Esophagus squamous epithelium (tissue), 5 donors: Measurements from ENCODE around the gene SIX1. TPM values are rescaled to one million over a fixed set of nuclear protein-coding genes. Genes with fewer than 3 reads are reported as not detected.
A peak's percentile ranks its signal among the peaks of the same experiment; 100 is the strongest.

ENCODE experiments used
- DNase-seq: peaks from one replicate; lab custom pipeline; 2025; lab: John Stamatoyannopoulos, UW
- H3K27ac ChIP-seq, 4 donors: fragments of 200-600 bp; sonication (generic); one replicate each; pipeline ENCODE4 v1.5.1; 2016 to 2019; ENCODE audit warnings: mild to moderate bottlenecking in 1 of 4
- H3K27me3 ChIP-seq, 4 donors: fragments of 200-600 bp; sonication (generic); 1 replicate in 3 of 4; 2 replicates in 1 of 4; pipeline versions ENCODE4 v1.5.1 to v1.6.0; 2017 to 2021; ENCODE audit warnings: antibody characterized with exemption in 1 of 4
- H3K36me3 ChIP-seq, 3 donors: fragments of 200-600 bp; sonication (generic); one replicate each; pipeline ENCODE4 v1.5.1; 2016 to 2019
- H3K4me1 ChIP-seq, 3 donors: fragments of 200-600 bp; sonication (generic); one replicate each; pipeline ENCODE4 v1.5.1; 2017 to 2019
- H3K4me3 ChIP-seq, 4 donors: fragments of 200-600 bp; sonication (generic); 1 replicate in 3 of 4; 2 replicates in 1 of 4; pipeline ENCODE4 v1.5.1; 2016 to 2019; ENCODE audit warnings: mild to moderate bottlenecking in 2 of 4, moderate library complexity in 1 of 4
- H3K9me3 ChIP-seq, 3 donors: fragments of 200-600 bp; sonication (generic); one replicate each; pipeline ENCODE4 v1.5.1; 2016 to 2019
- POLR2A ChIP-seq, 4 donors: fragments of 450-650 bp; IDR thresholded peaks; one replicate each; pipeline ENCODE4 v1.6.1; 2017; ENCODE audit warnings: antibody characterized with exemption in 4 of 4, mild to moderate bottlenecking in 4 of 4, moderate library complexity in 3 of 4
- WGBS, 2 donors: methylation state at CpG; one replicate each; pipeline ENCODE4 v1.1.5; 2018; 5-methylcytosine and 5-hydroxymethylcytosine counted together
- intact Hi-C: fragments of 100-400 bp; cut with DNase I; formaldehyde crosslinking; loops from one replicate; pipeline ENCODE4 v1.15.0; 2022
- total RNA-seq, 4 donors: library from RNA; depleted of rRNA; stranded (reverse); fragments of >200 nt; gene quantifications; one replicate each; pipeline ENCODE4 v1.1.0, GENCODE V29; 2016
- TF ChIP-seq, protein P1 (sequence below), 6 experiments: fragments of 450-650 bp in 4 of 6; fragments of 200-600 bp in 2 of 6; sonication (generic) in 2 of 6; IDR thresholded peaks; one replicate each; pipeline ENCODE4 v1.5.1; 2016 to 2019; ENCODE audit warnings: antibody characterized with exemption in 6 of 6, mild to moderate bottlenecking in 4 of 6, moderate library complexity in 4 of 6
- donor health status: DM: yes; HTN: yes; CAD: no.

The SIX1 gene
- under 1 TPM in 1 of 4 donors, not detected in 3; 0.23 TPM for total RNA-seq

DNA sequence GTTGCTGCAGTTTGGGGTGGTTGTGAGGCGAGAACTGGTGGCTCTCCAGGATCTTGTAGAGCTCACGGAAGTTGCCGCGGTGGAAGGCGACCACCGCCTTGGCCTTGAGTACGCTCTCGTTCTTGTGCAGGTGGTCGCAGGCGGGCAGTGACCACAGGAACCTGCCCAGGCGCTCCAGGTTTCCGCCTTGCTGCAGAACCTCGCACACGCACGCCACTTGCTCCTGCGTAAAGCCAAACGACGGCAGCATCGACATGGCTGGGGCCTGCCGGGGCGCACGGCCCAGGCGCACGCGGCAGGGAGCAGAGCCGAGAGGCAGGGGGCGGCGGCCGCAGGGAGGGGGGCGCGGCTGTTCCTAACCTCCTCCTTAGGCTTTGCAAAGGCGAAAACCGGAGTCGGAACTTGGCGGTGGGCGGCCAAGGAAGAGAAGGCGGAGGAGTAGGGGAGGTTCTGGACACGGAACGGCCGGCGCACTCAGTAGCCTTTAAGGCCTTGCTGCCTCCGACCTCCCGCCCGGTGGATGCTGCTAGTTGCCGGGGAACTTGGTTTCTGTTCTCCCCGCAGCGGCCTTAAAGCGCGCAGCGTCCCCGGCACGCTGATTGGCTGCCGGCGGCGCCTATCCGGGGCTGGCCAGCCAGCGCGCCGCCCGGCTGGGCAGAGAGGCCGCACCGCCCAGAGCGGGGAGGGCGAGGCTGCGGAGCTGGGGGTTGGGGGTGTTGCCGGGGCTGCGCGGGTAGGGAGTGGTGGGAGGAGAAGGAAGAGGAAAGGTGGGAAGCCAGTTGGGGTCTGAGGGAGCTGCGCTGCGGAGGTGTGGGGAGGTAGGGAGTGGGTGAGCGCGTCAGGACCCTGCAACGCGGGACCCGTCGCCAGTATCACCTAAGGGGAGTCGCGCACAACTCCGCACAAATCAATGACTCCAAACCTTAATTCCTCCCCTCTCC is at the start of gene SIX1:
SIX1 (minus strand) TSS at position 544 of the 941 bp plus-strand sequence; CDS start at position 256, 288 bp downstream.
- no peaks in the 10 kb centered on the region for H3K9me3 ChIP-seq
- no peak within 1 kb of the TSS for H3K27ac ChIP-seq
- DNase-seq: no peak
- H3K36me3 ChIP-seq: no peaks in the 10 kb centered on the region
- H3K4me1 ChIP-seq: peaks cover 28 to 58% (median 31%) of the 10 kb centered on the region in 3 donors
- peaks cover 42 to 100% (median 66%) of the 10 kb centered on the region in 4 donors for H3K27me3 ChIP-seq
- 4 to 6% methylated on average over 17 to 25 of the region's 79 CpGs for WGBS, 2 donors
- peak within 1 kb of the TSS; percentile 30 to 70 (median 42) for H3K4me3 ChIP-seq
- TF ChIP-seq, protein P1, sequence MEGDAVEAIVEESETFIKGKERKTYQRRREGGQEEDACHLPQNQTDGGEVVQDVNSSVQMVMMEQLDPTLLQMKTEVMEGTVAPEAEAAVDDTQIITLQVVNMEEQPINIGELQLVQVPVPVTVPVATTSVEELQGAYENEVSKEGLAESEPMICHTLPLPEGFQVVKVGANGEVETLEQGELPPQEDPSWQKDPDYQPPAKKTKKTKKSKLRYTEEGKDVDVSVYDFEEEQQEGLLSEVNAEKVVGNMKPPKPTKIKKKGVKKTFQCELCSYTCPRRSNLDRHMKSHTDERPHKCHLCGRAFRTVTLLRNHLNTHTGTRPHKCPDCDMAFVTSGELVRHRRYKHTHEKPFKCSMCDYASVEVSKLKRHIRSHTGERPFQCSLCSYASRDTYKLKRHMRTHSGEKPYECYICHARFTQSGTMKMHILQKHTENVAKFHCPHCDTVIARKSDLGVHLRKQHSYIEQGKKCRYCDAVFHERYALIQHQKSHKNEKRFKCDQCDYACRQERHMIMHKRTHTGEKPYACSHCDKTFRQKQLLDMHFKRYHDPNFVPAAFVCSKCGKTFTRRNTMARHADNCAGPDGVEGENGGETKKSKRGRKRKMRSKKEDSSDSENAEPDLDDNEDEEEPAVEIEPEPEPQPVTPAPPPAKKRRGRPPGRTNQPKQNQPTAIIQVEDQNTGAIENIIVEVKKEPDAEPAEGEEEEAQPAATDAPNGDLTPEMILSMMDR (IDR thresholded peaks at IDR 0.05): no peak
- TF ChIP-seq POLR2A (IDR thresholded peaks at IDR 0.05): no peak
- intact Hi-C loops: no loop called here

DNA sequence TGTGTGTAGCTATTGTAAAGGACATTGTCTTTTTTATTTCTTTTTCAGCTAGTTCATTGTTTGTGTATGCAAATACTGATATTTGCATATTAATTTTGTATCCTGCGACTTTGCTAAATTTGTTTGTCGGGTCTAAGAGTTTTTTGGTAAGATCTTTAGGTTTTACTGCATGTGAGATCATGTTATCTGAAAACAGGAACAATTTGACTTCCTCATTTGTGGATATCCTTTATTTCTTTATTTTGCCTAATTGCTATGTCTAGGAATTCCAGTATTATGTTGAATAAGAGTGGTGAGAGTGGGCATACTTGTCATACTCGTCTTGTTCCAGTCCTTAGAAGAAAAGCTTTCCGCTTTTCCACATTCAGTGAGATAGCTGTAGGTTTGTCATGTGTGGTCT is 46.0 kb upstream of the SIX1 start:
- 82% methylated on average over 4 of the region's 4 CpGs for WGBS, 2 donors
- intact Hi-C loops: no loop called here
- TF ChIP-seq, protein P1 (IDR thresholded peaks at IDR 0.05): no peak
- no peak for TF ChIP-seq POLR2A (IDR thresholded peaks at IDR 0.05)
- Histone ChIP-seq H3K36me3 (no peaks in the 10 kb centered on the region), H3K4me1 (no peaks in the 10 kb centered on the region), H3K9me3 (peaks cover 0 to 7% (median 0%) of the 10 kb centered on the region in 3 donors), H3K4me3 (no peak overlapping the region), H3K27ac (no peak overlapping the region), H3K27me3 (no peaks in the 10 kb centered on the region)
- DNase-seq: no peak

DNA sequence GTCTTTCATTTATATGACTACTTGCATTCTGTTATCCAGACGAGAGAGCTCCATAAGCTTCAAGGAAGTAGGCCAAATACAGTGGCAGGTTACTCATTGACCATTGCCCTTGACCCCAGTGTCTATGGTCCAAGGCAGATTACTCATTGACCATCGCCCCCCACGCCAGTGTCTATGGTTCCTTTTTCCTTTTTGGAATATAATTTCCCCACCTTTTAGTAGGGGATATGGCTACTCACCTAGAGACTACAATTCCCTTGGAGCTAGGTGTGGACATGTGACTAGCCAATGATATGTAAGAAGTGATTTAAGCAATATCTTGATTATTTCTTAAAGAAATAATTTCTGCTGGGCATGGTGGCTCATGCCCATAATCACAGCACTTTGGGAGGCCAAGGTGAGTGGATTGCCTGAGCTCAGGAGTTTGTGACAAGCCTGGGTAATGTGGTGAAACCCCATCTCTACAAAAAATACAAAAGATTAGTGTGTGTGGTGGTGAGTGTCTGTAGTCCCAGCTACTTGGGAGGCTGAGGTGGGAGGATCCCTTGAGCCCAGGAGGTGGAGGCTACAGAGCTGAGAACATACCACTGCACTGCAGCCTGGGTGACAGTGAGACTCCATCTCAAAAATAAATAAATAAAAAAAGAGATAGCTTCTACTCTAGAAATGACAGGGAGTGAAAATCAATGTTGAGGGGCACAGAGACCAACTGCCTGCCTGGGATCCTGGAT is 42.3 kb upstream of the SIX1 start:
- Histone ChIP-seq H3K36me3 (no peaks in the 10 kb centered on the region), H3K4me1 (no peaks in the 10 kb centered on the region), H3K4me3 (no peak overlapping the region), H3K9me3 (no peaks in the 10 kb centered on the region), H3K27me3 (no peaks in the 10 kb centered on the region), H3K27ac (no peak overlapping the region)
- DNase-seq: no peak
- WGBS, 2 donors: 82 to 85% methylated on average over 3 of the region's 3 CpGs
- intact Hi-C loops: no loop called here
- TF ChIP-seq POLR2A (IDR thresholded peaks at IDR 0.05): no peak
- TF ChIP-seq, protein P1 (IDR thresholded peaks at IDR 0.05): no peak

DNA sequence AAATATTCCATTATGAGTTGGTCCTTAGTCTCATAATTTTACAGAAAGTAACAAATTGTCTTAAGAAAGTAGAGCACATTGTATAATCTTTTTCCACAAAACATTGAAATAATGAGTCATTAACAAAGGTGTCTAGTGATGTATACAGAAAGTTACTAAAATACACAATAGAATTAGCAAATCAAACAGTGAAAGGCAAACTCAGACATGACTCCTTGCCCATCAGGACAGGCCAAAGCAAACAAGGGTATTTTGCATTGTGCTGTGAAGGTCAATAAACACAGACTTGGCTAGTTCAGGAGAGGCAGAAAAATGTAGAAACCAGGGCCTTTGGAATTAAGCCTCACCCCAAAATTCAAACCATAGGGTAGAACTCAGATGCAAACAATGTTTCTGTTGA is 37.6 kb upstream of the SIX1 start:
- H3K9me3 ChIP-seq: no peaks in the 10 kb centered on the region
- no peak for DNase-seq
- H3K4me3 ChIP-seq: no peak overlapping the region
- H3K4me1 ChIP-seq: no peaks in the 10 kb centered on the region
- TF ChIP-seq, protein P1 (IDR thresholded peaks at IDR 0.05): no peak
- TF ChIP-seq POLR2A (IDR thresholded peaks at IDR 0.05): no peak
- no peaks in the 10 kb centered on the region for H3K36me3 ChIP-seq
- intact Hi-C loops: no loop called here
- no peak overlapping the region for H3K27ac ChIP-seq
- no peaks in the 10 kb centered on the region for H3K27me3 ChIP-seq

DNA sequence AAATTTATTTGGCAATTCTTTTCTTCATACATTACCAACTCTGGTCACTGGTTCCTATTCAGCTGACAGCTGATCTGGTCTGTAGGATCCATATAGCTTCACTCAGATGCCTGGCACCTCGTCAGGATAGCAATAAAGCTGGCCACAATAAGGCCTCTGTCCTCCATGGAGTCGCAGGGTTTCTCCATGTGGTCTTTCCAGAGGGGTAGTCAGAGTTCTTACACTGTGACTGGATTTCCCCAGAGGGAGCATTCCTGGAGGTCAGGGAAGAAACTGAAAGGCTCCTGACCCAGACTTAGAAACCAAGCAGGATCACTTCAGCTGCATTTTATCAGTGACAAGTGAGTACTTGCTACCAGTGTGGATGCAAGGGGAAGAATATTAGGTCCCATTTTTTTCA is 34.9 kb upstream of the SIX1 start:
- Histone ChIP-seq H3K27me3 (no peaks in the 10 kb centered on the region), H3K4me3 (no peak overlapping the region), H3K4me1 (no peaks in the 10 kb centered on the region), H3K9me3 (no peaks in the 10 kb centered on the region), H3K27ac (no peak overlapping the region), H3K36me3 (no peaks in the 10 kb centered on the region)
- intact Hi-C loops: no loop called here
- TF ChIP-seq, protein P1 (IDR thresholded peaks at IDR 0.05): no peak
- no peak for TF ChIP-seq POLR2A (IDR thresholded peaks at IDR 0.05)
- WGBS, 2 donors: 67 to 100% methylated on average over 1 to 2 of the region's 2 CpGs
- DNase-seq: no peak
